ENCODE results near the gene ABHD17A. TPM values are rescaled to one million over a fixed set of nuclear protein-coding genes. Genes with fewer than 3 reads are reported as not detected.
"Not testable (repeated sequence)": the region's sequence is repeated elsewhere in the genome, so short reads cannot be mapped to it uniquely, and the experiment has no call there.

The ABHD17A gene
- total RNA-seq, 2 experiments from 2014 or later: 117 to 125 TPM

- POLR2A ChIA-PET: interaction anchor here (0.7 to 1.5 kb wide), 2 partner anchors 13 to 27 kb away, joined by 3 to 4 read pairs; no protein-coding TSS in a partner anchor
- CTCF ChIA-PET: interaction anchor here (0.8 to 3.8 kb wide), 5 partner anchors 9 to 35 kb away, joined by 3 to 17 read pairs (median 4); no protein-coding TSS in a partner anchor
Measured at GRCh38 chr19:1884719-1885334, 469 bp downstream of the ABHD17A start.

- ChIA-PET CTCF (interaction anchor here (0.8 to 3.8 kb wide), 5 partner anchors 8 to 35 kb away, joined by 3 to 17 read pairs (median 4); no protein-coding TSS in a partner anchor), POLR2A (interaction anchor here (0.7 to 2.1 kb wide), 3 partner anchors 14 to 287 kb away, joined by 3 to 7 read pairs (median 4); no protein-coding TSS in a partner anchor)
Measured at GRCh38 chr19:1884291-1884718, 991 bp downstream of the ABHD17A start.

DNA sequence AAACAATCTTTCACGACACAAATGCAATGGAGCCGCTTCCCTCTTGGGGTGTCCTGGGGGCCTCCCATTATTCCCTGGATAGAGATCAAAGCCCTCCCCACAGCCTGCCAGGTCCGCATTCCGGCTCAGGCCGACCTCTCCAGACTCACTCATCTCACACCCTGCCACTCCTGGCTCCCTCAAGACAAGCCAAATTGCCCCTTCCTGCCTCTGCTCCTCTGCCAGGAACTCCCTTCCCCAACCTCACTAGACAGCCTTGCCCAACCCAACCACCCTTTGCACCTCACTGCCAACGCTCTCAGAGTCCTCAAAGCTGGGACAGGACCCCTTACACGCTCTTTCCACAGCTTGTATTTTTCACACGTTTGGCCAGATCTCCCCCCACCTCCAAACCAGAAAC lies 1.5 kb downstream of the ABHD17A start:
- ChIA-PET POLR2A (interaction anchor here (0.7 to 2.1 kb wide), 3 partner anchors 14 to 287 kb away, joined by 3 to 7 read pairs (median 4); no protein-coding TSS in a partner anchor), CTCF (interaction anchor here (0.8 to 3.8 kb wide), 4 partner anchors 8 to 34 kb away, joined by 3 to 17 read pairs (median 8); no protein-coding TSS in a partner anchor)

GRCh38 chr19:1882786-1883692 lies 2.3 kb downstream of the ABHD17A start:
- POLR2A ChIA-PET: interaction anchor here (0.7 to 2.1 kb wide), 3 partner anchors 15 to 286 kb away, joined by 3 to 7 read pairs (median 4); no protein-coding TSS in a partner anchor
- CTCF ChIA-PET: interaction anchor here (1.1 to 3.8 kb wide), 4 partner anchors 14 to 34 kb away, joined by 3 to 17 read pairs (median 8); partner anchors contain the start of gene REXO1

DNA sequence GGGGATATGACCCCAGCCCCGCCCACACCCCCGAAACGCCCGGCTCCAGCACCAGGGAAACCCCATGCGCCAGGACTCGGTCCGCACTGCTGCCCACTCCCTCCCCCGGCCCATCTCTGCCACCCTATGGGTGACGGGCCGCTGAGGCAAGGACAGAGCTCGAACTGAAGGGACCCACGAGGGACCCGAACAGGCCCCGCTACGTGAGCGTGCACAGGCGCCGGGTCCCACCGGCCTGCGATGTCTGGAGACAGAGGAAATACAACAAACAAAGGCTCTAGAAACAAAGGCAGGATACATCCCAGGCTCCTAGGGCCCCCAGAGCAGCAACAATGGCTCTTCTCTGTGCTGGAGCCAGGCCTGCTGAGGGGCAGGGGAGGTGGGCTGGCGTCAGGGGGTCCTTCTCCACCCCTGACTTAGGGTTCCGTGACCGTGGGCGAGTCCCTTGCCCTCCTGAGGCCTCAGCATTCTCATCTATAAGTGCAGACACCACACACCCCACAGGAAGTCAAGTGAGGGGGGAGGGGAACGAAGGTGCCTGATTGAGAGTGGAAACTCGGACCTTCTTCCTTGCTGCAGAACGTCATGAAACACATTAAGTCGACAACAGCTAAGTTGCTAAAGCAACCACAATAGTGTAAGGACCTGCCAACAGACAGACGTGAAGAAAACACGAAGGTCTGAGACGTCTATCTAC lies 3.1 kb downstream of the ABHD17A start:
- ChIA-PET POLR2A (interaction anchor here (0.6 to 2.1 kb wide), 3 partner anchors 12 to 18 kb away, joined by 3 to 7 read pairs (median 4); no protein-coding TSS in a partner anchor), CTCF (interaction anchor here (0.6 to 3.8 kb wide), 5 partner anchors 15 to 45 kb away, joined by 3 to 17 read pairs (median 4); partner anchors contain the start of gene REXO1)

DNA sequence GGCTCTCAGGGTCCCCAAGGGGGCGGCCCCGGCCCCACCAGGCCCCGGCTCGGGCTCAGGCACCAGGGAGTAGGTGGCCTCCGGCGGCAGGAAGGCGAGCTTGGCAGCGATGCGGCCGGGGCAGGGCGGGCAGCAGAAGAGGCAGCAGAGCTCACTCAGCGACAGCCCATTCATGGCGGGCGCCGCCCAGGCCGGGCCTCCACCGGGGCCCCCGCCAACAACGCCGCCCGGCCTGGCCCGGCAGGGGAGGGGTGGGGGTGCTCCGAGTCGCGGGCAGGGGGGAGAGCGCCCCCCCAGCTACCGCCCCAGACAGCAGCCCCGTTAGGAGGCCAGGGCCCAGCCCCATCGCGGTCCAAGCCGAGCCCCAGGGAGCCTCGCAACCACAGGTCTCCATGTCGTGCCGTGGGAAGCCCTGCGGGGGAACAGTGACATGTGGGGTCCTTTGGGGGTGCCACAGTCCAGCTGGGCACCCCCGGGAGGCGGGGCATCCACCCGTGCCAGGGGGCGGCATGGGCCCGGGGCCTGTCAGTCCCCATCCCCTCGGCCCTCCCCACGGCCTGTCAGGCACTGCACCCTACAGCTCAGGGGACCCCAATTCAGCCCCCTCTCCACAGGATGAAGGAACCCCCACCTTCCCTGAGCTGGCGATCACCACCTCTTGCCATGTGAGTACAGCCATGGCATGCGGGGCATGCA lies 3.8 kb downstream of the ABHD17A start:
- CTCF ChIA-PET: interaction anchor here (0.6 to 3.8 kb wide), 4 partner anchors 16 to 44 kb away, joined by 3 to 17 read pairs (median 8); partner anchors contain the start of gene REXO1
- POLR2A ChIA-PET: interaction anchor here (1.0 kb wide), 1 partner anchor 16 kb away, joined by 3 read pairs; no protein-coding TSS in a partner anchor

DNA sequence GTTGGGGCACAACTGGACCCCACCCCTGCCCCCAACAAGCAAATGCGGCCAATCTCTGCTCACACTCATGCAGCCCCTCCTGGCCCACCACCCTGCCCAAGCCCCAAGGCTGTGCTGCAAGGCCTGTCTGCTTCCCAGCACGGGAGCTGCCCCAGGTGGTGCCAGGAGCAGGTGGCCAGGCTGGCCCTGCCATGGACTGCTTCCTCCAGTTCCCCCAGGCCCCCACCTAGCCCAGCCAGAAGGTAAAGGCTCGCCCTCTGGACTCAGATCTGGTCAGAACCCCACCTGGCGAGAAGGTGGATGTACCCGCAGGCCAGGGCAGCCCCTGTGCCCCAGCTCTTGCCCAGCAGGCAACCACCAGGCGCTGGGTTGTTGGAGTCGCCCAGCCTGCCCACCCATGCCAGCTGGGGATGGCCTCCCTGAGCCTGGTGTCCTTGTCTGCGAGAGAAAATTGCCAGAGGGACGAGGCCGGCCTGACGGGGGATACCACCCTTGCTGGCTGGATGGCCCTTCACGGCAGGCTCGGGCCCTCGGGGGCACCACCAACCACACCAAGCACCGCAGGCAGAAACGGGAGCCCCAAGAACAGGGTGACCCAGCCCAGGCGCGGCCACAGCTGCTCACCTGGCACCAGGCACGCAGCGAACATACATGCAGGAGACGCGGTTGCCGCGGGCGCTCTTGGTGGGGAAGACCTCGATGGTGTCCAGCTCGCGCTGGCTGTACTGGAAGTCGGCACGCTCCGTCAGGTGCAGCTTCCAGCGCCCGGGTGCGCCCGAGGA lies 4.5 kb downstream of the ABHD17A start:
- CTCF ChIA-PET: interaction anchor here (3.8 kb wide), 1 partner anchor 16 kb away, joined by 17 read pairs; no protein-coding TSS in a partner anchor
- POLR2A ChIA-PET: no interaction called here

- POLR2A ChIA-PET, CTCF ChIA-PET: not testable (repeated sequence)
Measured at GRCh38 chr19:1879982-1880381, 5.3 kb downstream of the ABHD17A start.

GRCh38 chr19:1878583-1878982 lies 6.7 kb downstream of the ABHD17A start:
- POLR2A ChIA-PET, CTCF ChIA-PET: not testable (repeated sequence)

GRCh38 chr19:1877280-1877660 lies 8.0 kb downstream of the ABHD17A start:
- ChIA-PET CTCF (interaction anchor here (1.3 to 3.3 kb wide), 3 partner anchors 10 to 20 kb away, joined by 3 to 19 read pairs (median 5); no protein-coding TSS in a partner anchor), POLR2A (interaction anchor here (1.3 kb wide), 1 partner anchor 17 kb away, joined by 3 read pairs; no protein-coding TSS in a partner anchor)

DNA sequence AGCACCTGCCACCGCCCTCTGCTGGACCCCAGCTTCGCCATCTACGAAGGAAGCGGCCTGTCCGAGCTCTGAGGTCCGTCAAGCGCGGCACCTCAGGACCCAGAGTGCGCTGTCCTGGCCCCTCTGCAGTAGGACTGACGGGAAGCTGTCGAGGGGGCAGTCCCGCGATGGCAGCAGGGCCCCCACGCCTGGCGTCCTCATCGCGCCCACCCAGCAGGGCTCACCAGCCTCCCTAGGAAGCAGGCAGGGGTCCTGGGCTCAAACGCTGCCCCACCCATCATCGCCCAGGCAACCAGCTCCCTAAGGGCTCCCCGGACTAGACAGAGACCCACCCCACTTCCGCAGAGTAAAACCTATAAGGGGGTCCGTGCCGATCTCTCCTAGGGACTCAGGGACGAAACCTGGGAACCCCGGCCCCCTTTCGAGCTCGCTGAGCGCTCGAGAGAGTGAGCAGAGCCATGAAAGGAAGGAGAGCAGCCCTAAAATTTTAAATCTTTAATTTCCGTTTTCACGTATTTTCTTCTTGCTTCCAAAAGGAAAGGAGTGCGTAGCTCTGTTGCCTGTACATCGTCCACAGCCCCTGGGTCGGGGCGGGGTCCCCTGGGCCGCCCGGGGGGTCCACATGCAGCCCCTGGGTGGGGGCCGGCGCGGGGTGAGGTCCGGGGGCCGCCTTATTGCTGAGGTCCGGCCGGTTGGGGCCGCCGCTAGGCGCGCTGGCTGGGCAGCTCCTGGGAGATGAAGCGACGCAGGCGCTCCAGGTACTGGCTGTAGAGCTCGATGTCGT lies 8.6 kb downstream of the ABHD17A start:
- POLR2A ChIA-PET: interaction anchor here (1.0 to 2.4 kb wide), 5 partner anchors 9 to 21 kb away, joined by 3 to 16 read pairs (median 7); no protein-coding TSS in a partner anchor

GRCh38 chr19:1875646-1876495 lies 9.4 kb downstream of the ABHD17A start:
- ChIA-PET POLR2A (interaction anchor here (0.8 to 2.4 kb wide), 7 partner anchors 9 to 219 kb away, joined by 3 to 16 read pairs (median 4); no protein-coding TSS in a partner anchor), CTCF (interaction anchor here (0.5 to 3.3 kb wide), 11 partner anchors 8 to 193 kb away, joined by 3 to 19 read pairs (median 4); partner anchors contain the start of gene ABHD17A)

More for the DNA sequence above, 8.6 kb downstream of the ABHD17A start:
- CTCF ChIA-PET: interaction anchor here (0.5 to 3.3 kb wide), 10 partner anchors 8 to 193 kb away, joined by 3 to 19 read pairs (median 4); partner anchors contain the start of gene ABHD17A

DNA sequence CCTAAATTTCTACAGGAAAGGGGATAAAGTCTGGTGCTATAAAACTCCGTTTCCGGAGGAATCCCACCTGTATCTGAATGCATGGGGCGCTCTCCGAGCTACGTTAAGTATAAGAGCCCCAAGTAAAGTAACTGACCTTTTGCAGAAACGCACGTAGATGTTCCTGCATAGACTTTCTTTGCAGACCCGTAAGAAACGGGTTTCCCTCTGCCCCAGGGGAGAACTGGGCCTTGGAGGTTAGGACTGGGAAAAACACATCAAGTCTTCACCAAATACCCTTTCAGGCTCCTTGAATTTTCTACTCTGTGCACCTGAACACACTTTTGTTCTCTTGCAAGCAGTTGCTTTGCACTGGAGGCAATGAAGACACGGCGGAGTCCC lies 10.0 kb downstream of the ABHD17A start:
- ChIA-PET POLR2A (interaction anchor here (0.8 to 2.4 kb wide), 4 partner anchors 10 to 219 kb away, joined by 3 to 16 read pairs (median 8); no protein-coding TSS in a partner anchor), CTCF (interaction anchor here (0.7 to 3.3 kb wide), 4 partner anchors 10 to 128 kb away, joined by 3 to 19 read pairs (median 7); no protein-coding TSS in a partner anchor)

DNA sequence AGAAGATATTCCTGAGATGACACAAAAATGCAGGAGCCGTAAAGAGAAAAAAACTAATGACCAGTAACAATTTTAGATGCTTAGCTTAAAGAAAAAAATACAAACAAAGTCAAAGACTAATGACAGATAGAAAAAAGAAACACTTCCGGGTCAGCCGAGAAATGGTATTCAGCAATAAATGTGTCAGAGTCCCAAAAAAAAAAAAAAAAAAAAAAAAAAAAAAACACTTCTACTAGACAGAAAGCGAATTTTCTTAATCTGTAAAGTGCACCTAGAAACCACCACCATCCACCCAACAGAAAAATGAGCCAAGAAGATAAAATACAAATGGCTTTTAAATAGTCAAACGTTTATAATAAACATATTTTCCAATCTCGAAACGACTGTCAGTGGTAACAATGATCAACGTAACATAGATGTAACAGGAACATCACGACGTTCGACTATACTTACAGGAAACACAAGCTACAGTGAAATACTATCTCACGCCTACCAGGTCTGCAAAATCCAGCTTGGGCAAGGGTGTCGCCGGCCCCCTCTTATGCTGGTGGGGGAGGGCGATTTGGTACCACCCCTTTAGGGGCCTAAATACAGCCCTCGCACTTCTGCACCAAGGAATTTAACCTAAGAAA lies 10.6 kb downstream of the ABHD17A start:
- CTCF ChIA-PET: interaction anchor here (0.7 to 3.3 kb wide), 7 partner anchors 9 to 128 kb away, joined by 3 to 19 read pairs (median 5); no protein-coding TSS in a partner anchor
- POLR2A ChIA-PET: interaction anchor here (0.6 to 2.4 kb wide), 6 partner anchors 9 to 220 kb away, joined by 3 to 16 read pairs (median 6); no protein-coding TSS in a partner anchor

Data from activated CD8-positive, alpha-beta memory T cell treated with anti-CD3 and anti-CD28 coated beads for 36 hours (primary cell).